NCI-H128 (cell line): ENCODE data around the gene MOCS3.
"Not testable (repeated sequence)": the region's sequence is repeated elsewhere in the genome, so short reads cannot be mapped to it uniquely, and the experiment has no call there.

ENCODE experiments used
- DNase-seq: peaks from one replicate; lab custom pipeline; 2025; ENCODE audit not compliant: unreplicated experiment; lab: John Stamatoyannopoulos, UW

Gene MOCS3

GRCh38 chr20:50932016-50932485 is 26.6 kb upstream of the MOCS3 start:
- no peak for DNase-seq

DNA sequence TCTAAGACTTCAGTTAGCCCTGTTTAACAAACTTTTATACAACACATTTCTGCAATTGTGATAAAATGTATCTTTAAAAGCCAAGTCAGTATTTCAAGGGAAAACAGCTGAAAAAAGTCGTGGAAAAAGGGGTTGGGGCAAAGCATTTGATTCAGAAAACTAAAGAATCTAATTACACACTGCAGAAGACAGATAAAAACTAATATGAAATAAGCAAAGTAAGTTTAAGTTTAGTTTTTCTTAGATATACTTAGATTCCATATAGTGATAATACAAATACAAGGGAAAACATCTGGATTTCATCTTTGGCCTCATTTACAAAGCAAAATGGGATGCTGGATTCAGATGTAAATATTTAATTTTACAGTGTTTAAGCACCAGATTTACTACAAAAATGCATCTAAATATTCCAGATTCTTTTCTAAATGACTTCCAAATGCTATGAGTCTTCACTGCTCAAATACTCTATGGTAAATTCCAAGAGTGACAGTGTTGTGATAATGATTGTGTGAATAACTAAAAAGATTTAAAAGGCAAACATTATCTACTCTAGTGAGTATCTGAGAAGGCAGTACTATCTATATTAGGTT is 25.8 kb upstream of the MOCS3 start:
- DNase-seq, result no peak

GRCh38 chr20:50933589-50933988 is 25.0 kb upstream of the MOCS3 start:
- no peak for DNase-seq

GRCh38 chr20:50943069-50943468 is 15.5 kb upstream of the MOCS3 start:
- no peak for DNase-seq

DNA sequence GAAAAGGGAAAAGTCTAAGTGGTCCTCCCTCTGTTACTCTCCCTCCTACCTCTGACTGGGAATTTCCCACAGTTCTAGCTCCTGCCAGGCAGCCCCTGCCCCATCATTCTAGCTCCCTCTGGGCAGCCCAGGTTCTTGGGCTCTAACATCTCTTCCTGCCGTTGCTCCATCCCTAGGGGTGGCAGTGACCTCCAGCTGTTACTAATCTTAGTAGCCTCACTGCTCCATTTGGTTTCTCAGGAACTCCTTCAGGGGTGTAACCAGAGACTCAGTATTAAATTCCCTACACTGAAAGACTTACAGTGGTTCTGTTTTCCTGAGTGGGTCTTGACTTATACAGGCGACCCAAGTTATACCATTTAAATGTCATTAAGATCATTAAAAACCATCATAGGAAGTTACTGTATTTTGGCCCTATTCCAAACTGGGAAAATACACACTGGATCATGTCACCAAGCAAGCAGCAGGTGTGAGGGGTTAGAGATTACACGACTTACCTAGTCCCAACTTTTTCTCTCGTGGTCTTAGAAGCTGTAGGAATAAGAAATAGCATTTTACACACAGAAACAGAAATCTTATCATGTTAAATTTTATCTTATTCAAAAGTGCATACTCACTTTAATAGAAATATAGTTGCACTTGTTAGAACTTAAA is 10.4 kb upstream of the MOCS3 start:
- no peak for DNase-seq

GRCh38 chr20:50953196-50953595 is 5.4 kb upstream of the MOCS3 start:
- no peak for DNase-seq

- DNase-seq, result no peak
Observed at GRCh38 chr20:50953821-50954220, 4.8 kb upstream of the MOCS3 start.

DNA sequence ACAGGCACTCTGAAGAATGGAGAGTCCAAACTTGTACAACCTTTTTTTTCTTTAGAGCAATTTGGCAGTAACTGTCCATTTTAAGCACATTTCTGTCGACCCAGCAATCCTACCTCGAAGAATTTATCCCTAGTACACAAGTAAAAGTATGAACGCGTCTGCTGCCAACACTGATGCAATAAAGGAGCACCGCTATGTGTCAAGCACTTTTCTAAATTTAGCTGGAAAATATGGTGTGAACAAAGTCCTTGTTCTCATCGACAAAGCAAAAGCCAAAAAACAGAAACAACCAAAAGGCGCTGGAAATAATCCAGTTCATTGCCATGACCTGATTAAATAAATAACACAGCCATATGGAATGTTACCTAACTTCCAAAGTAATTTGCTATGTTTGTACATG is 1.3 kb upstream of the MOCS3 start:
- no peak for DNase-seq

GRCh38 chr20:50957798-50958614 is 612 bp upstream of the MOCS3 start, which contains the start of gene DPM1:
TSS of gene DPM1 (minus strand) at chr20:50958532. CDS start at chr20:50958523, 9 bp downstream.
- DNase-seq, result peak; percentile 91

DNA sequence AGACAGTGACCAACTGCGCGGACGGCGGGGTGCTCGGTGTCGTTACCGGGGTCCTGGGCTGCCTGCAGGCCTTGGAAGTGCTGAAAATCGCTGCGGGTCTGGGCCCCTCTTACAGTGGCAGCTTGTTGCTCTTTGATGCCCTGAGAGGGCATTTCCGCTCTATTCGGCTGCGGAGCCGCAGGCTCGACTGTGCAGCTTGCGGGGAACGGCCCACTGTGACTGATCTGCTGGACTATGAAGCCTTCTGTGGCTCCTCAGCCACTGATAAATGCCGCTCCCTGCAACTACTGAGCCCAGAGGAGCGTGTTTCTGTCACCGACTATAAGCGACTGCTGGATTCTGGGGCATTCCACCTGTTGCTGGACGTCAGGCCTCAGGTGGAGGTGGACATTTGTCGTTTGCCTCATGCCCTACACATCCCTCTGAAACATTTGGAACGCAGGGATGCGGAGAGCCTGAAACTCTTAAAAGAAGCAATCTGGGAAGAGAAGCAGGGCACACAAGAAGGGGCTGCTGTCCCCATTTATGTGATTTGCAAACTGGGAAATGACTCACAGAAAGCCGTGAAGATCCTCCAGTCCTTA is 1.0 kb downstream of the MOCS3 start:
- no peak for DNase-seq

DNA sequence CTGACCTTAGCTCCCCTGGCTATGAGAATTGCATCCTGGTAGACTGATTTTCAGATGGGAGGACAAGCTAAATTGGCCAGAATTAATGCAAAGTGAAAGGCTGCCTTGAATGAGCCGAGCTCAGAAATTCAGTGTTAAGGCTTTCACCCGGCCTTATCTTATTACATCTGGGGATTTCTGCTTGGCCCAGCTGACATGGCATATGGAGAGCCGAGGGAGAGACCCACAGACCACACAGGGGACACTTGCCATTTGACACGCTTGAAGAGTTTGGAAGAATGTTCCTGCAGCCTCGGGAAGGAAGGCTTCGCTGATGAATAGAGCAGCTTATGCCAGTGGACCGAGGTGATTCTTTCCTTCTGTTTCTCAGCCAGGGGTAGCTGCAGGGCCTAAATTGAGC is 9.0 kb downstream of the MOCS3 start:
- no peak for DNase-seq

GRCh38 chr20:50968289-50968688 is 9.7 kb downstream of the MOCS3 start:
- DNase-seq, result no peak

DNA sequence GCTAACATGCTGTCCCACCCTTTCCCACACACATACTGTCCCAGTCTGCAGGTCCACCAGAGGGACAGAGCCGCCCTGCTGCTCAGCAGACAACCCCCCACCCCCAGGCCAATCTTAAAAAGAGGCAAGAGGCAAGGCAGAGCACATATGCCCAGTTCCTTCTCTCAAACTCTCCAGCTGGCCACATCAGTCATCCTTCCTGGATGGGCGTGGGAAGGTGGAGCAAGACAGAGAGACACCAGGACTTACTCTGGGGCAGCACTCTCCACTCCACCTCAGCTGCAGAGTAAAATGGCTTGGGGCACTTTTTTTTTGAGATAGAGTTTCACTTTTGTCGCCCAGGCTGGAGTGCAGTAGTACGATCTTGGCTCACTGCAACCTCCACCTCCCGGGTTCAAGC is 10.8 kb downstream of the MOCS3 start:
- DNase-seq, result no peak

DNA sequence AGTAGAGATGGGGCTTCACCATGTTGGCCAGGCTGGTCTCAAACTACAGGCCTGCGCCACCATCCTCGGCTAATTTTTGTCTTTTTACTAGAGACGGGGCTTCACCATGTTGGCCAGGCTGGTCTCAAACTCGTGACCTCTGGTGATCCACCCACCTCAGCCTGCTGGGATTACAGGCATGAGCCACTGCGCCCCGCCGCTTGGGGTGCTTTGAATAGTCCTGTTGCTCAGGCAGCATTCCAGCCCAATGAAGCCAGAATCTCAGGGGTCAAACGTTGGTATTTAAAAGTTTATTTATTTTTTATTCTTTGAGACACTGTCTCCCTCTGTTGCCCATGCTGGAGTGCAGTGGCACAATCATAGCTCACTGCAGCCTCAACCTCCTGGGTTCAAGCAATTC is 11.3 kb downstream of the MOCS3 start:
- no peak for DNase-seq

GRCh38 chr20:50975701-50976330 is 17.2 kb downstream of the MOCS3 start:
- no peak for DNase-seq

GRCh38 chr20:50977066-50978021 is 18.7 kb downstream of the MOCS3 start:
- DNase-seq, result no peak

GRCh38 chr20:50978533-50978932 is 19.9 kb downstream of the MOCS3 start:
- DNase-seq, result not testable (repeated sequence)

DNA sequence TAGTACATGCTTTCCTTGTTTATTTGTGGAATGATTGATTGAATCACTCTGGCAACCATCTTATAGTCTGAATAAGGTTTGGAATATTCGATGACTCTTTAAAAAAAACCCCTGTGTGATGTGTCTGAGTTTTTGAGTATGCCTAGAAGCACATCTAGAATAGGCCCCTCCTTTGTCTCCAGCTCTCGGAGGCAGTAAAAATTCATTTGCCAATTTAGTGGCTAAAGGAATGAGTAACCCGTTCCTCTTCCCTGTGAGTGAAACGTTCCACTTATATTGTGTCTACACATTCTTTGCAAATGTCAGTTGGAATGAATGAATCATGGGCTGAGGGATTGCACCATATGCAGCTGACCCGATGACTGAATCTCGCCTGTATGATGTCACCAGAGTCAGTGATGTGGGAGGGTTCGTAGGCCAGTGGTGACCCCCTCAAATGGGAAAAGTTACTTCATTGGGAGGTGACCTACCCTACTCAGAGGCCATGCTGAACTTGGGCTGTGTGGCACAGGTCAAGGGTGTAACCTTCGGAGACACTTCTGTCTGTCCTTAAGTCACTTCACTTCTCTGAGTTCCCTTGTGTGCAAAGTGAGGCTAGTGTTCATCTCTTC is 21.6 kb downstream of the MOCS3 start:
- no peak for DNase-seq

DNA sequence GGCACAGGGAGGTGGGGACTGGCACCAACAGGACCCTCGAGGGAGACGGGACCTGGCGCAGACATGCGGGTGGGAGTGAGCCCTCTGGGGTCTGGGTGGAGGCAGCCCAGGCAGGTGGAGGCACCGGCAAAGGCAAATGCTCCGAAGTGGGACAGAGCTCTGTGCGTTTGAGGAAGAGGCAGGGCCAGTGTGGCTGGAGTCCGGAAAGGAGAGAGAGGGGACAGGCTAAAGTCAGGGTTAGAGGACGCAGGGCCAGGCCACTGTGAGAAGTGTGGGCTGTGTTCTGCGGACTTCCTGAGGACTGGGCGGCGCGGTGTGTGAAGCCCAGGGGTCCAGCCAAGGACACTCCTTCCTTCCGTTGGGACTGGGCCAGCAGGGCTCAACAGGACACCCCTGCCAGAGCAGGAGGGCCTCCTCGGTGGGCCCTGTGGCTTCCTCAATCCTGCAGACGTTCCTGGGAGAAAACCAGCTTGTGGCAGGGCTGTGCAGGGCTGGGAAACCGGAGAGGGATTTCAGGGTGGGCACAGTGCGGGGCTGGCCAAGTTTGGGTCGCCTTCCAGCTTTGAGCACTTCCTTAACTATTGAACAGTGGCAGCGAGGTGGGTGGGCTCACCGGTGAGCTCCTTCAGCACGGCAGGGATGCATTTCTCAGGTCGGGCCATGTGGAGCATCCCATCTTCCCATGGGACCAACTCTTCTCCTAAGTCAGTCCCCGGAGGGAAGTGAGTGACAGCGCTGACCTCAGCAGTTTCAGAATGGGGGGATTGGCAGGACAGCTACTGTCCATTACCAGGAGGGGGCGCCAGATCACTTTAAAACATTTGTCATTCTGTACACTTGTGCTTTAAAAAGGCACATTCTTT is 22.5 kb downstream of the MOCS3 start:
- DNase-seq, result peak; percentile 7
